Fibroblast of skin of right quadriceps (primary cell): Measurements from ENCODE around the gene GGT1.
"Not testable (repeated sequence)": the region's sequence is repeated elsewhere in the genome, so short reads cannot be mapped to it uniquely, and the experiment has no call there.

ENCODE experiments used
- DNase-seq: peaks from one replicate; pipeline ENCODE4 v3.0.0-alpha.2; 2013

GGT1 gene

GRCh38 chr22:24642307-24642706 lies 39.3 kb downstream of the GGT1 start:
- DNase-seq = not testable (repeated sequence)

GRCh38 chr22:24644409-24644808 lies 41.4 kb downstream of the GGT1 start:
- not testable (repeated sequence) for DNase-seq

GRCh38 chr22:24645408-24646399 lies 42.7 kb downstream of the GGT1 start:
- not testable (repeated sequence) for DNase-seq

GRCh38 chr22:24646756-24647155 lies 43.8 kb downstream of the GGT1 start:
- DNase-seq = not testable (repeated sequence)

- not testable (repeated sequence) for DNase-seq
These were observed 46.4 kb downstream of the GGT1 start for GRCh38 chr22:24649371-24649770.

DNA sequence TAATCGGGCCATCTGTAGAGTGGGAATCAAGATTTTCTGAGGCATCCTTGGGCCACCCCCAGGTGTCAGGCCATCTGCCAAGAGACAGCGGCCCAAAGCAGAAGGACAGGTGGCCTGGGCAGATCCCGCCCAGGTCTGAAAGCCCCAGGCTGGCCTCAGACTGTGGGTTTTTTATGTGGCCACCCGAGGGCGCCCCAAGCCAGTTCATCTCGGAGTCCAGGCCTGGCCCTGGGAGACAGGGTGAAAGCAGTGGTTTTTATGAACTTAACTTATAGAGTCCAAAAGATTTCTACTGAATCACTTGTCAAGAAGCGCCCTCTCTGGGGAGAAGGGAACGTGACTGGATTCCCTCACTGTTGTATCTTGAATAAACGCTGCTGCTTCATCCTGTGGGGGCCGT lies 47.9 kb downstream of the GGT1 start:
- not testable (repeated sequence) for DNase-seq

DNA sequence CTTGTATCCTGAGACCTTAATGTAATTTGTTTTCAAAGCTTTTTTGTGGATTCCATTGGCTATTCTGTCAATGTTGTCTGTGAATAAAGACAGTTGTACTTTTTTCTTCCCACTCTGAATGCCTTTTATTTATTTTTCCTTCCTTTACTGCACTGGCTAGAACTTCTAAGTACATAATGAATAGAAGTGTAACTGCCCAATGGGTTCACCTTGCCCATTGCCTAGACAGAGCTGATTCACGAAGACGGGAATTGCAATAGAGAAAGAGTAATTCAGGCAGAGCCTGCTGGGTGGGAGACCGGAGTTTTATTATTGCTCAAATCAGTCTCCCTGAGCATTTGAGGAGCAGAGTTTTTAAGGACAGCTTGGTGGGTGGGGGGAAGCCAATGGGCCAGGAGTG lies 62.4 kb downstream of the GGT1 start:
- not testable (repeated sequence) for DNase-seq

GRCh38 chr22:24667904-24668303 lies 64.9 kb downstream of the GGT1 start:
- not testable (repeated sequence) for DNase-seq

GRCh38 chr22:24672532-24672931 lies 69.5 kb downstream of the GGT1 start:
- not testable (repeated sequence) for DNase-seq
